MG63 (cell line): Measurements from ENCODE around the gene DUSP8. TPM values are rescaled to one million over a fixed set of nuclear protein-coding genes. Genes with fewer than 3 reads are reported as not detected.

ENCODE experiments used
- DNase-seq: peaks from one replicate; pipeline ENCODE4 v3.0.0-alpha.2; 2020
- H3K27me3 ChIP-seq: fragments of 250-450 bp; sonication (Bioruptor Pico); 2 replicates; pipeline ENCODE4 v1.5.1; 2020; ENCODE audit warnings: mild to moderate bottlenecking, moderate library complexity
- H3K36me3 ChIP-seq: fragments of 250-450 bp; sonication (Bioruptor Pico); 2 replicates; pipeline ENCODE4 v1.5.1; 2020; ENCODE audit warnings: mild to moderate bottlenecking, moderate library complexity
- H3K4me3 ChIP-seq: fragments of 250-450 bp; sonication (Bioruptor Pico); 2 replicates; pipeline ENCODE4 v1.5.1; 2020; ENCODE audit warnings: mild to moderate bottlenecking, moderate library complexity
- H3K9me3 ChIP-seq: fragments of 250-450 bp; sonication (Bioruptor Pico); 2 replicates; pipeline ENCODE4 v1.5.1; 2020; ENCODE audit warnings: mild to moderate bottlenecking, moderate library complexity
- total RNA-seq: library from RNA; depleted of rRNA; stranded (reverse); fragments of >200 nt; shearing (Covaris generic); gene quantifications from 2 replicates; pipeline ENCODE4 v1.2.3, GENCODE V29; 2014; ENCODE audit warnings: low replicate concordance

Gene DUSP8
- total RNA-seq, 1 experiment from 2014 or later, result 4.5 TPM

DNA sequence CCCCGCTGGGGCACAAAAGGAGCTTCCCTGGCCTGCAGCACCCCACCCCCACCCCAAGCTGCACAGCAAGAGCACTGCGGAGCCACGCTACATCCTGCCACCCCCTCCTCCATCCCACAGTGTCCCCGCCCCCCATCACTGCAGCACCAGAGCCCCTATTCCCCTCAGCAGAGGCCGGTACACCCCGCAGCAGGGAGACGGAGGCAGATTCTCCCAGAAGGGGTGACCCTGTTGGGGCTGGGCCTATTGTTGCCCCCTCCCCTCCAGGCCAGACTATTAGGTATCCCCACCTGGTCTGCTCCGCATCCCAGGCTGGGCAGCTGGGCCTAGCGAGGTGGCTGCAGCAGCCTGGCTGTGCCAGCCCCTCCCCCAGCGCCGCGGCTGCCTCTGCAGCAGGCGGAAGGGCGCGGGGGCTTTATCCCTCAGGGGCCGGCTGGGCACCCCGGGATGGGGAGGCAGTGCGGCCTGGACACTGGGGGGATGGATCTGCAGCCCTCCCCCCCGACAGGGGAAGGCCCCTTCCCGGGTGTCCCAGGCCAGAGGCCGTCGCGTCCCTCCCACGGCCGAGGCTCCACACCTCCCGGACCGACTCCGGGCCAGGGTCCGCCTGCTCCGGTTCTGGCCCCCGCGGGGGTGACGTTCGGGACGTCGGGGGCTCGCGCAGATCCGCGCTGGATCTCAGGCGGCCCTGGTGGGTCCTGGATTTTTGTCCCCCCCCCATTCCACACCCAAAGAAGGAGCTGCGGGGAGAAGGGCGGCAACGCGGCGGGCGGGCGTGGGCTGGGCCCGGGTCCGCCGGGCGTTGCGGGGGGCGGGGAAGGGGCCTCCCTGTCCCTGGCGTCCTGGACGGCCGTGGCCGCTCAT is 943 bp downstream of the DUSP8 start:
- no peaks in the 10 kb centered on the region for H3K9me3 ChIP-seq
- H3K36me3 ChIP-seq, result no peaks in the 10 kb centered on the region
- H3K27me3 ChIP-seq, result peaks cover 14% of the 10 kb centered on the region
- no peak for DNase-seq
- peak overlapping the region; percentile 58 for H3K4me3 ChIP-seq

- no peaks in the 10 kb centered on the region for H3K9me3 ChIP-seq
- H3K27me3 ChIP-seq, result peaks cover 14% of the 10 kb centered on the region
- no peaks in the 10 kb centered on the region for H3K36me3 ChIP-seq
- DNase-seq, result no peak
- no peak overlapping the region for H3K4me3 ChIP-seq
These were observed 1.6 kb downstream of the DUSP8 start for GRCh38 chr11:1570531-1570895.

- peaks cover under 1% of the 10 kb centered on the region; the same call in 1 of the 2 replicates for H3K36me3 ChIP-seq
- no peak overlapping the region for H3K4me3 ChIP-seq
- H3K27me3 ChIP-seq, result peaks cover 10% of the 10 kb centered on the region; the same call in 1 of the 2 replicates
- no peaks in the 10 kb centered on the region for H3K9me3 ChIP-seq
- no peak for DNase-seq
These were observed 2.0 kb downstream of the DUSP8 start for GRCh38 chr11:1570001-1570453.

DNA sequence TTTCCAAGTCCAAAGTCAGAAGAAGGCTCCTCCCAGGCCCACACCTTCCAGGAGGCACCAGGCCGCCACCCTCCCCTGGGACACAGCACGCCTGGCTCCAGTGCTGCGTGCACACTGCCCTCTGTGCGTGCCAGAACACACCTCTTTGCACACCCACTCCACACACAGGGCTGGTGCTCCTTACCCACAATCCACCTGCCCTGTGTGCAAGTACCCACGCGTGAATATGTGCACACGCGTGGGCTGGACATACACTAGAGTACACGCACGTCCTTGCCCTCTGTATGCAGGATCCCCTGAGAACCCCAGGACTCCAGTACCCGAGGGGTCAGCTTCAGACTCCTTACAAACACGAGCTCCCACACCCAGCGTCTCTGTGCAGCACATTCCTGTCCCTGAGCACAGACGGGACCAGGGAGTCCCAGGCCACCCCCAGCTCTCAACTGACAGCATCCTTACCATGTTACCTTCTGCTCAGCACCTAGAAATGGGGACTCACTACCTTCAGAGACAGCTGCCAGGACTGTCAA is 2.8 kb downstream of the DUSP8 start:
- Histone ChIP-seq H3K4me3 (no peak overlapping the region), H3K27me3 (peaks cover 7% of the 10 kb centered on the region; the same call in 1 of the 2 replicates), H3K9me3 (no peaks in the 10 kb centered on the region), H3K36me3 (peaks cover 5% of the 10 kb centered on the region)
- DNase-seq, result no peak

- Histone ChIP-seq H3K9me3 (no peaks in the 10 kb centered on the region), H3K36me3 (peaks cover 5% of the 10 kb centered on the region), H3K27me3 (peaks cover 7% of the 10 kb centered on the region; the same call in 1 of the 2 replicates), H3K4me3 (no peak overlapping the region)
- no peak for DNase-seq
These were observed 3.6 kb downstream of the DUSP8 start for GRCh38 chr11:1568441-1568911.

GRCh38 chr11:1567721-1568100 is 4.4 kb downstream of the DUSP8 start:
- no peaks in the 10 kb centered on the region for H3K9me3 ChIP-seq
- peaks cover 5% of the 10 kb centered on the region for H3K36me3 ChIP-seq
- DNase-seq, result no peak
- H3K27me3 ChIP-seq, result peaks cover 2% of the 10 kb centered on the region; the same call in 1 of the 2 replicates
- H3K4me3 ChIP-seq, result no peak overlapping the region

GRCh38 chr11:1567052-1567720 is 4.9 kb downstream of the DUSP8 start:
- no peak for DNase-seq
- no peak overlapping the region for H3K4me3 ChIP-seq
- no peaks in the 10 kb centered on the region for H3K27me3 ChIP-seq
- H3K36me3 ChIP-seq, result peaks cover 5% of the 10 kb centered on the region
- no peaks in the 10 kb centered on the region for H3K9me3 ChIP-seq

GRCh38 chr11:1566381-1567051 is 5.6 kb downstream of the DUSP8 start:
- DNase-seq, result no peak
- H3K36me3 ChIP-seq, result peaks cover 5% of the 10 kb centered on the region
- no peak overlapping the region for H3K4me3 ChIP-seq
- no peaks in the 10 kb centered on the region for H3K27me3 ChIP-seq
- no peaks in the 10 kb centered on the region for H3K9me3 ChIP-seq

DNA sequence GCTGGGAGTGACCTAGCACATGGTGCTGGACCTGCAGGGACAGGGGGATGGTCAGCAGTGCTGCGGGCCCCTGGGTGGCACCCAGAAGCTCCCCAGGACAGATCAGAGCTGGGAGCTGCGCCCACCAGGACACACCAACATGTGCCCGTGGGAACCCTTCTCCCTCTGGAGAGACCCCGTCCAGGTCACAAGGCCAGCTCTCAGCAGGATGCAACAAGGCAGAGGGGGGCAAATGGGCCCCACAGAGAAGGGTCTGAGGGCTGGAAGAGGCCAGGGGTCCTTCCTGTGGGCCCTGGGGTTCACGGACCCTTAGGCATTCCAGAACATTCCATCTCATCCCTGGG is 6.2 kb downstream of the DUSP8 start:
- Histone ChIP-seq H3K27me3 (no peaks in the 10 kb centered on the region), H3K36me3 (peaks cover 5% of the 10 kb centered on the region), H3K9me3 (no peaks in the 10 kb centered on the region), H3K4me3 (no peak overlapping the region)
- DNase-seq, result no peak

GRCh38 chr11:1565173-1565903 is 6.7 kb downstream of the DUSP8 start:
- Histone ChIP-seq H3K36me3 (peaks cover 5% of the 10 kb centered on the region), H3K4me3 (no peak overlapping the region), H3K9me3 (no peaks in the 10 kb centered on the region), H3K27me3 (no peaks in the 10 kb centered on the region)
- no peak for DNase-seq

- H3K9me3 ChIP-seq, result no peaks in the 10 kb centered on the region
- no peaks in the 10 kb centered on the region for H3K27me3 ChIP-seq
- peak; percentile 87 for DNase-seq
- H3K4me3 ChIP-seq, result no peak overlapping the region
- peaks cover 5% of the 10 kb centered on the region for H3K36me3 ChIP-seq
These were observed 7.4 kb downstream of the DUSP8 start for GRCh38 chr11:1564535-1565172.

- H3K4me3 ChIP-seq, result no peak overlapping the region
- DNase-seq, result no peak
- no peaks in the 10 kb centered on the region for H3K27me3 ChIP-seq
- peaks cover 5% of the 10 kb centered on the region for H3K36me3 ChIP-seq
- H3K9me3 ChIP-seq, result no peaks in the 10 kb centered on the region
These were observed 8.2 kb downstream of the DUSP8 start for GRCh38 chr11:1563697-1564534.

DNA sequence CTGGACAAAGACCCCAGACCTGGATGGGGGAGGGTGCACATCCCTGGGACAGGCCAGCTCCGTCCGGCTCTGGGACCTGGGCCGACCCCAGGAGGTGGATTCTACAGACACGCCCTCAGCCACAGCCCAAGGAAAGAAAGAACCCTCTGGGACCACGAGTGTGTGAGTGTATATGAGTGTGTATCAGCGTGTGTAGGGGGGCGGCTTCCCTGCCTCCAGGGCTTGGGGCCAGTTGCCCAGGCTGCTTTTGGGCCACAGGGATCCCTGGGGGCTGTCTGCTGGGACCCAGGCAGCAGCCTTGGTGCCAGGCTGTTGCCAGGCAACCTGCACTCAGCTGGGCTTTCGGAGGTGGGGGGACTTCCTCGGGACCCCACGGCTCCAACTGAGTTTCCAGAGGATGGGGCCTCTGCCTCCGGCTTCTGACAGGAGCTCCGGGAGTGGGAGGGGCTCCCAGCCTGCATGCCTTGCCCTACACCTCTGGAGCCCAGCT is 8.9 kb downstream of the DUSP8 start:
- no peaks in the 10 kb centered on the region for H3K27me3 ChIP-seq
- peaks cover 8% of the 10 kb centered on the region for H3K36me3 ChIP-seq
- H3K9me3 ChIP-seq, result no peaks in the 10 kb centered on the region
- no peak overlapping the region for H3K4me3 ChIP-seq
- DNase-seq, result no peak

- Histone ChIP-seq H3K27me3 (no peaks in the 10 kb centered on the region), H3K4me3 (no peak overlapping the region), H3K9me3 (no peaks in the 10 kb centered on the region), H3K36me3 (peaks cover 12% of the 10 kb centered on the region)
- DNase-seq, result no peak
These were observed 9.5 kb downstream of the DUSP8 start for GRCh38 chr11:1562469-1563148.

- no peak overlapping the region for H3K4me3 ChIP-seq
- H3K9me3 ChIP-seq, result no peaks in the 10 kb centered on the region
- DNase-seq, result no peak
- H3K27me3 ChIP-seq, result no peaks in the 10 kb centered on the region
- H3K36me3 ChIP-seq, result peaks cover 15% of the 10 kb centered on the region
These were observed 10.1 kb downstream of the DUSP8 start for GRCh38 chr11:1561955-1562354.
